CD8-positive, alpha-beta memory T cell (primary cell): ENCODE measurements around the gene HMX3. TPM values are rescaled to one million over a fixed set of nuclear protein-coding genes. Genes with fewer than 3 reads are reported as not detected.

ENCODE experiments used
- CTCF ChIA-PET: fragments of 350-600 bp; sonication (Branson Sonifier 250); formaldehyde crosslinking; loops from one replicate; lab custom pipeline; 2021; ENCODE audit warnings: antibody characterized with exemption; lab: Charles Lee
- POLR2A ChIA-PET: fragments of 350-600 bp; sonication (Branson Sonifier 250); formaldehyde crosslinking; loops from one replicate; lab custom pipeline; 2021; ENCODE audit warnings: antibody characterized with exemption; lab: Charles Lee
- DNase-seq, 5 donors: peaks; one replicate each; pipeline versions ENCODE4 v3.0.0 to v3.0.0-alpha.2; 2020 to 2022; ENCODE audit warnings: mixed read lengths in 1 of 5
- H3K27ac ChIP-seq: one replicate; pipeline ENCODE4 v1.7.0; 2013; ENCODE audit warnings: low read depth, mild to moderate bottlenecking, low read length, moderate library complexity
- H3K27me3 ChIP-seq: 2 replicates; pipeline ENCODE4 v1.7.0; 2013; ENCODE audit warnings: low read length, mild to moderate bottlenecking; ENCODE audit not compliant: insufficient read depth, poor library complexity, severe bottlenecking
- H3K36me3 ChIP-seq: 2 replicates; pipeline ENCODE4 v1.7.0; 2013; ENCODE audit warnings: mild to moderate bottlenecking, low read length, moderate library complexity; ENCODE audit not compliant: insufficient read depth
- H3K4me1 ChIP-seq: 2 replicates; pipeline ENCODE4 v1.7.0; 2013; ENCODE audit warnings: mild to moderate bottlenecking, low read length, moderate library complexity; ENCODE audit not compliant: insufficient read depth
- H3K4me3 ChIP-seq: 2 replicates; pipeline ENCODE4 v1.7.0; 2013; ENCODE audit warnings: mild to moderate bottlenecking, low read length
- H3K9me3 ChIP-seq: 2 replicates; pipeline ENCODE4 v1.7.0; 2013; ENCODE audit warnings: mild to moderate bottlenecking, low read length
- H3K27ac Mint-ChIP-seq, 8 donors: one replicate each; pipeline ENCODE4 v1.8.0; 2020 to 2021; ENCODE audit warnings: mixed read lengths in 8 of 8, mild to moderate bottlenecking in 6 of 8, inconsistent platforms in 3 of 8, moderate library complexity in 3 of 8
- H3K27me3 Mint-ChIP-seq, 2 donors: one replicate each; pipeline ENCODE4 v1.8.0; 2020 to 2021; ENCODE audit warnings: mixed read lengths in 2 of 2, mild to moderate bottlenecking in 1 of 2, moderate library complexity in 1 of 2
- H3K36me3 Mint-ChIP-seq, 3 donors: one replicate each; pipeline ENCODE4 v1.8.0; 2020 to 2021; ENCODE audit warnings: mixed read lengths in 3 of 3, inconsistent platforms in 1 of 3, mild to moderate bottlenecking in 1 of 3
- H3K4me1 Mint-ChIP-seq, 3 donors: one replicate each; pipeline ENCODE4 v1.8.0; 2020 to 2021; ENCODE audit warnings: mixed read lengths in 3 of 3, inconsistent platforms in 1 of 3, mild to moderate bottlenecking in 1 of 3
- H3K4me3 Mint-ChIP-seq, 7 donors: one replicate each; pipeline ENCODE4 v1.8.0; 2020 to 2021; ENCODE audit warnings: mixed read lengths in 7 of 7, mild to moderate bottlenecking in 6 of 7, moderate library complexity in 4 of 7, inconsistent platforms in 2 of 7
- H3K9me3 Mint-ChIP-seq, 5 donors: one replicate each; pipeline ENCODE4 v1.8.0; 2020 to 2022; ENCODE audit warnings: mixed read lengths in 5 of 5, mild to moderate bottlenecking in 3 of 5, moderate library complexity in 2 of 5, inconsistent platforms in 1 of 5
- polyA plus RNA-seq: library from polyadenylated mRNA; unstranded; fragments of 300-500 nt; fragmentation: Illumina TruSeq; gene quantifications from one replicate; pipeline ENCODE4 v1.2.3, GENCODE V29; 2021
- total RNA-seq, 2 experiments: library from RNA; stranded (reverse); gene quantifications; one replicate each; pipeline ENCODE4 v1.2.3, GENCODE V29; 2021

The HMX3 gene
- total and polyA plus RNA-seq, 3 experiments from 2014 or later = not detected

- H3K4me3 Mint-ChIP-seq = no peak overlapping the region
- no peak overlapping the region for H3K4me3 ChIP-seq
- H3K27ac ChIP-seq = no peak overlapping the region
- peaks cover 0 to 2% (median 0%) of the 10 kb centered on the region in 5 donors for H3K9me3 Mint-ChIP-seq
- H3K27me3 Mint-ChIP-seq = peaks cover 41 to 93% of the 10 kb centered on the region in 2 donors
- peaks cover 25% of the 10 kb centered on the region for H3K27me3 ChIP-seq
- no peak overlapping the region for H3K27ac Mint-ChIP-seq
- peaks cover 23% of the 10 kb centered on the region for H3K4me1 ChIP-seq
- peaks cover 19 to 24% (median 22%) of the 10 kb centered on the region in 3 donors for H3K4me1 Mint-ChIP-seq
- ChIA-PET POLR2A (no interaction called here), CTCF (no interaction called here)
- no peaks in the 10 kb centered on the region for H3K36me3 Mint-ChIP-seq
- DNase-seq = no peak
- H3K36me3 ChIP-seq = no peaks in the 10 kb centered on the region
- no peaks in the 10 kb centered on the region for H3K9me3 ChIP-seq
These were observed 6.0 kb upstream of the HMX3 start for GRCh38 chr10:123129618-123130271.

GRCh38 chr10:123132576-123133477, 2.9 kb upstream of the HMX3 start:
- H3K27me3 ChIP-seq = peaks cover 44% of the 10 kb centered on the region
- no peaks in the 10 kb centered on the region for H3K36me3 ChIP-seq
- Mint-ChIP-seq H3K9me3 (peaks cover 0 to 2% (median 0%) of the 10 kb centered on the region in 5 donors), H3K27ac (peak overlapping the region in 5 of 8 donors; percentile 12 to 86 (median 75)), H3K4me3 (peak overlapping the region; percentile 70 to 85 (median 79)), H3K27me3 (peaks cover 42 to 80% of the 10 kb centered on the region in 2 donors), H3K36me3 (no peaks in the 10 kb centered on the region), H3K4me1 (peaks cover 27 to 43% (median 27%) of the 10 kb centered on the region in 3 donors)
- H3K27ac ChIP-seq = no peak overlapping the region
- POLR2A ChIA-PET = no interaction called here
- H3K4me3 ChIP-seq = peak overlapping the region; percentile 19
- peak; percentile 73 to 88 (median 78) for DNase-seq
- H3K4me1 ChIP-seq = peaks cover 39% of the 10 kb centered on the region
- H3K9me3 ChIP-seq = no peaks in the 10 kb centered on the region
- CTCF ChIA-PET = interaction anchor here (0.6 to 2.6 kb wide), 20 partner anchors 8 to 1256 kb away, joined by 3 to 27 read pairs (median 3); partner anchors contain the start of gene BUB3

- Mint-ChIP-seq H3K27me3 (peaks cover 49 to 80% of the 10 kb centered on the region in 2 donors), H3K27ac (peak overlapping the region in 3 of 8 donors; percentile 29 to 79 (median 40)), H3K9me3 (peaks cover 0 to 2% (median 0%) of the 10 kb centered on the region in 5 donors), H3K4me3 (peak overlapping the region; percentile 57 to 88 (median 71)), H3K4me1 (peaks cover 27 to 45% (median 29%) of the 10 kb centered on the region in 3 donors), H3K36me3 (no peaks in the 10 kb centered on the region)
- POLR2A ChIA-PET = no interaction called here
- no peaks in the 10 kb centered on the region for H3K36me3 ChIP-seq
- no peak overlapping the region for H3K27ac ChIP-seq
- no peak for DNase-seq
- CTCF ChIA-PET = interaction anchor here (0.6 to 2.6 kb wide), 19 partner anchors 7 to 1255 kb away, joined by 3 to 27 read pairs (median 4); partner anchors contain the start of gene BUB3
- H3K27me3 ChIP-seq = peaks cover 47% of the 10 kb centered on the region
- H3K4me3 ChIP-seq = no peak overlapping the region
- H3K9me3 ChIP-seq = no peaks in the 10 kb centered on the region
- peaks cover 39% of the 10 kb centered on the region for H3K4me1 ChIP-seq
These were observed 2.0 kb upstream of the HMX3 start for GRCh38 chr10:123133541-123134342.

- peaks cover 54% of the 10 kb centered on the region for H3K27me3 ChIP-seq
These were observed 1.3 kb upstream of the HMX3 start for GRCh38 chr10:123134343-123134914.

GRCh38 chr10:123134915-123135414, 805 bp upstream of the HMX3 start:
- DNase-seq = no peak
- CTCF ChIA-PET = interaction anchor here (2.2 to 2.3 kb wide), 2 partner anchors 11 to 424 kb away, joined by 9 to 27 read pairs; no protein-coding TSS in a partner anchor
- Mint-ChIP-seq H3K4me3 (peak overlapping the region; percentile 61 to 88 (median 71)), H3K27me3 (peaks cover 55 to 80% of the 10 kb centered on the region in 2 donors), H3K36me3 (no peaks in the 10 kb centered on the region), H3K27ac (peak overlapping the region in 1 of 8 donors; percentile 69), H3K4me1 (peaks cover 37 to 57% (median 38%) of the 10 kb centered on the region in 3 donors), H3K9me3 (peaks cover 0 to 2% (median 0%) of the 10 kb centered on the region in 5 donors)
- no peaks in the 10 kb centered on the region for H3K9me3 ChIP-seq
- H3K36me3 ChIP-seq = no peaks in the 10 kb centered on the region
- H3K4me3 ChIP-seq = peak overlapping the region; percentile 50
- H3K27me3 ChIP-seq = peaks cover 60% of the 10 kb centered on the region
- POLR2A ChIA-PET = no interaction called here
- H3K27ac ChIP-seq = peak overlapping the region; percentile 72
- H3K4me1 ChIP-seq = peaks cover 47% of the 10 kb centered on the region

More at GRCh38 chr10:123134343-123134914, 1.3 kb upstream of the HMX3 start:
- Mint-ChIP-seq H3K27ac (peak overlapping the region in 3 of 8 donors; percentile 40 to 72 (median 69)), H3K9me3 (peaks cover 0 to 2% (median 0%) of the 10 kb centered on the region in 5 donors), H3K27me3 (peaks cover 54 to 80% of the 10 kb centered on the region in 2 donors), H3K4me3 (peak overlapping the region; percentile 57 to 88 (median 71)), H3K4me1 (peaks cover 32 to 52% (median 33%) of the 10 kb centered on the region in 3 donors), H3K36me3 (no peaks in the 10 kb centered on the region)
- no peak for DNase-seq
- ChIA-PET POLR2A (no interaction called here), CTCF (interaction anchor here (1.0 to 2.3 kb wide), 8 partner anchors 11 to 1254 kb away, joined by 3 to 27 read pairs (median 5); no protein-coding TSS in a partner anchor)
- no peaks in the 10 kb centered on the region for H3K36me3 ChIP-seq
- no peaks in the 10 kb centered on the region for H3K9me3 ChIP-seq
- H3K4me1 ChIP-seq = peaks cover 42% of the 10 kb centered on the region
- peak overlapping the region; percentile 72 for H3K27ac ChIP-seq
- no peak overlapping the region for H3K4me3 ChIP-seq

GRCh38 chr10:123136221-123136805, 543 bp downstream of the HMX3 start:
- Histone ChIP-seq H3K4me1 (peaks cover 54% of the 10 kb centered on the region), H3K36me3 (no peaks in the 10 kb centered on the region), H3K9me3 (no peaks in the 10 kb centered on the region), H3K4me3 (peak overlapping the region; percentile 32), H3K27me3 (peaks cover 73% of the 10 kb centered on the region), H3K27ac (peak overlapping the region; percentile 72)
- no peaks in the 10 kb centered on the region for H3K36me3 Mint-ChIP-seq
- ChIA-PET POLR2A (no interaction called here), CTCF (interaction anchor here (1.3 kb wide), 1 partner anchor 13 kb away, joined by 4 read pairs; no protein-coding TSS in a partner anchor)
- peak overlapping the region in 1 of 8 donors; percentile 27 for H3K27ac Mint-ChIP-seq
- H3K4me3 Mint-ChIP-seq = peak overlapping the region; percentile 9 to 89 (median 72)
- peaks cover 67 to 81% of the 10 kb centered on the region in 2 donors for H3K27me3 Mint-ChIP-seq
- H3K9me3 Mint-ChIP-seq = peaks cover 0 to 2% (median 0%) of the 10 kb centered on the region in 5 donors
- DNase-seq = peak in 1 of 5 donors; percentile 49
- peaks cover 42 to 65% (median 44%) of the 10 kb centered on the region in 3 donors for H3K4me1 Mint-ChIP-seq
